OCI-LY7 (cell line): ENCODE measurements around the gene HNRNPA1L2. TPM values are rescaled to one million over a fixed set of nuclear protein-coding genes. Genes with fewer than 3 reads are reported as not detected.
"Not testable (repeated sequence)": the region's sequence is repeated elsewhere in the genome, so short reads cannot be mapped to it uniquely, and the experiment has no call there.

Experiments used
- BruUV-seq: library from RNA; stranded (reverse); fragments of 400-500 nt; replicated peaks from 2 replicates; lab custom pipeline; 2021; lab: Mats Ljungman, UMichigan
- CTCF ChIA-PET: fragments of 300-600 bp; sonication (Branson Sonifier 250); formaldehyde crosslinking; loops from one replicate; lab custom pipeline; 2022; ENCODE audit warnings: antibody characterized with exemption; ENCODE audit not compliant: unreplicated experiment; lab: Charles Lee
- POLR2A ChIA-PET: fragments of 300-600 bp; sonication (Branson Sonifier 250); formaldehyde crosslinking; loops from one replicate; lab custom pipeline; 2022; ENCODE audit warnings: antibody characterized with exemption; lab: Charles Lee
- DNase-seq: peaks from one replicate; pipeline ENCODE4 v3.0.0-alpha.2; 2015; ENCODE audit warnings: low spot score
- H2AFZ ChIP-seq: fragments of 200-600 bp; sonication (generic), shearing (Covaris generic); 2 replicates; pipeline ENCODE4 v1.6.1; 2014; ENCODE audit warnings: mild to moderate bottlenecking, antibody characterized with exemption, low read length, moderate library complexity
- H3K27ac ChIP-seq: fragments of 200-600 bp; sonication (generic); 2 replicates; pipeline ENCODE4 v1.5.1; 2014; ENCODE audit warnings: mixed run types, low read depth, mild to moderate bottlenecking, moderate library complexity, low read length, inconsistent platforms; ENCODE audit not compliant: poor library complexity, severe bottlenecking
- H3K36me3 ChIP-seq: fragments of 200-600 bp; sonication (generic); 2 replicates; pipeline ENCODE4 v1.6.1; 2014; ENCODE audit warnings: mild to moderate bottlenecking, antibody characterized with exemption, low read length, moderate library complexity, mixed read lengths; ENCODE audit not compliant: insufficient read depth
- H3K4me1 ChIP-seq: fragments of 200-600 bp; sonication (generic); 2 replicates; pipeline ENCODE4 v1.5.1; 2014; ENCODE audit warnings: mild to moderate bottlenecking, low read length; ENCODE audit not compliant: insufficient read depth, poor library complexity, severe bottlenecking
- H3K4me2 ChIP-seq: fragments of 200-600 bp; sonication (generic); 2 replicates; pipeline ENCODE4 v1.6.1; 2014; ENCODE audit warnings: mild to moderate bottlenecking, low read length
- H3K4me3 ChIP-seq: fragments of 200-600 bp; sonication (generic); 2 replicates; pipeline ENCODE4 v1.5.1; 2014; ENCODE audit warnings: mild to moderate bottlenecking, low read depth, low read length; ENCODE audit not compliant: poor library complexity, severe bottlenecking
- H3K79me2 ChIP-seq: fragments of 200-600 bp; sonication (generic); 2 replicates; pipeline ENCODE4 v1.6.1; 2016; ENCODE audit warnings: low read depth, mild to moderate bottlenecking, low read length, moderate library complexity, mixed read lengths; ENCODE audit not compliant: insufficient read depth
- H3K9me2 ChIP-seq: fragments of 200-600 bp; sonication (generic); 2 replicates; pipeline ENCODE4 v1.6.1; 2016; ENCODE audit warnings: mild to moderate bottlenecking, low read length, mixed read lengths; ENCODE audit not compliant: insufficient read depth
- H3K9me3 ChIP-seq: fragments of 200-600 bp; sonication (generic); 2 replicates; pipeline ENCODE4 v1.6.1; 2014; ENCODE audit warnings: mild to moderate bottlenecking, mixed run types, low read length, mixed read lengths
- H4K20me1 ChIP-seq: fragments of 200-600 bp; sonication (generic); 2 replicates; pipeline ENCODE4 v1.6.1; 2014; ENCODE audit warnings: mild to moderate bottlenecking, antibody characterized with exemption, low read length, moderate library complexity, mixed read lengths; ENCODE audit not compliant: insufficient read depth
- EZH2phosphoT487 ChIP-seq: fragments of 200-600 bp; sonication (generic); IDR thresholded peaks from 2 replicates; pipeline ENCODE4 v1.6.1; 2018; ENCODE audit warnings: low read depth, borderline replicate concordance, mild to moderate bottlenecking, mixed run types, antibody characterized with exemption, low read length, moderate library complexity, mixed read lengths
- intact Hi-C: fragments of 100-400 bp; cut with micrococcal nuclease; formaldehyde crosslinking; loops from one replicate; pipeline ENCODE4 v1.10.0; 2022; ENCODE audit not compliant: unreplicated experiment
- total RNA-seq, 2 experiments: library from RNA; depleted of rRNA in 1 of 2; stranded (reverse); fragments of >200 nt in 1 of 2; shearing (Covaris generic) in 1 of 2; gene quantifications; 2 replicates each; pipeline ENCODE4 v1.2.3, GENCODE V29; 2014 to 2022
- TF ChIP-seq, protein P1 (sequence below): fragments of 200-600 bp; sonication (generic); conservative IDR thresholded peaks from 2 replicates; pipeline ENCODE4 v1.5.1; 2014; ENCODE audit warnings: mild to moderate bottlenecking, antibody characterized with exemption, low read length, moderate library complexity, mixed read lengths

HNRNPA1L2 gene
- total RNA-seq, 2 experiments from 2014 or later = 4.7 to 13.1 TPM

DNA sequence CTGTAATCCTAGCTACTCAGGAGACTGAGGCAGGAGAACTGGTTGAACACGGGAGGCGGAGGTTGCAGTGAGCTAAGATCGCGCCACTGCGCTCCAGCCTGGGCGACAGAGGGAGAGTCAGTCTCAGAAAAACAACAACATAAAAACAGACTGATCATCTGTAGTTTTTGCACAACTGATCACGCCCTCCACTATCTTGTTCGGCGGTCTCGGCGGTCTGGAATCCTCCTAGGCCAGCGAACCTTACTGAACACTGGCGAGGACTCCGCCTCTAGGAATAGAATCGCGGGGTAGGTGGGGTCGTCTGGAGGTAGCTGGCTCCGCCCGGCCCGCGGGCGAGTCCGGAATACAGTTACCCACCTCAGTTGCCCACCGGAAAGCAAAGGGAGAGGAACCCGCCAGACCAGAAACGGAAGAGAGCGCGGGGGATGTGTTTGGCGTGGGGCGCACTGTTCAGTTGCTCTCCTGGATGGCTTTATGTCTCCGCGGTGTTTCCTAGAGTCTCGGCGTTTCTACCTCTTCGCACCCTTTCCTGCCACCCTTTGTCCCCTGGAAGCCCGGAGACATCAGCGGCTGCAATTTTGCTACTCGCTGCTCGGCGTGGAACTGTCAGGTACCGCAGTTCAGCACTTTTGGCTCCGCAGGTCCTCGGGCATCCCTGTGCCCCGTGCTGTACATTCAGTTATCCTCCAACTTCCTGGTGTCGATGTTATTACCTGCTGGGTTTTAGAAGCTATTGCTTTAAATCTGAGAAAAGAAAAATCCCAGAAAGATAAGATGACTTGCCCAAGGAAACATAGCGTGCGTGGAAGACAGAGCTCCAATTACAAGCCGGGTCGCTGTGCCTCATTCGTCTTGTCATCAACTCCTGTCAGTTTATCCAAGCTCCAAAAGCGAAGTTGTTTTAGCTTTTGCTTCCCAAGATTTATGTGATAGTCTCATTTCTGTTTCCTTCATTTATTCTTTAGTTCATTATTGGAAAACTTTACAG lies 24.9 kb upstream of the HNRNPA1L2 start:
- intact Hi-C loops = loop anchor here (1.0 to 10.0 kb wide), 3 partner anchors 35 to 537 kb away; partner anchors contain the start of genes SUGT1 and VPS36
- peak overlapping the region; percentile 76 for H3K4me3 ChIP-seq
- TSS peak; percentile 83 for BruUV-seq
- no peak for TF ChIP-seq EZH2phosphoT487
- TF ChIP-seq, protein P1, sequence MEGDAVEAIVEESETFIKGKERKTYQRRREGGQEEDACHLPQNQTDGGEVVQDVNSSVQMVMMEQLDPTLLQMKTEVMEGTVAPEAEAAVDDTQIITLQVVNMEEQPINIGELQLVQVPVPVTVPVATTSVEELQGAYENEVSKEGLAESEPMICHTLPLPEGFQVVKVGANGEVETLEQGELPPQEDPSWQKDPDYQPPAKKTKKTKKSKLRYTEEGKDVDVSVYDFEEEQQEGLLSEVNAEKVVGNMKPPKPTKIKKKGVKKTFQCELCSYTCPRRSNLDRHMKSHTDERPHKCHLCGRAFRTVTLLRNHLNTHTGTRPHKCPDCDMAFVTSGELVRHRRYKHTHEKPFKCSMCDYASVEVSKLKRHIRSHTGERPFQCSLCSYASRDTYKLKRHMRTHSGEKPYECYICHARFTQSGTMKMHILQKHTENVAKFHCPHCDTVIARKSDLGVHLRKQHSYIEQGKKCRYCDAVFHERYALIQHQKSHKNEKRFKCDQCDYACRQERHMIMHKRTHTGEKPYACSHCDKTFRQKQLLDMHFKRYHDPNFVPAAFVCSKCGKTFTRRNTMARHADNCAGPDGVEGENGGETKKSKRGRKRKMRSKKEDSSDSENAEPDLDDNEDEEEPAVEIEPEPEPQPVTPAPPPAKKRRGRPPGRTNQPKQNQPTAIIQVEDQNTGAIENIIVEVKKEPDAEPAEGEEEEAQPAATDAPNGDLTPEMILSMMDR = no peak
- H2AFZ ChIP-seq = peak overlapping the region; percentile 82
- ChIA-PET CTCF (interaction anchor here (0.9 kb wide), 1 partner anchor 36 kb away, joined by 3 read pairs; the partner anchor contains the start of gene SUGT1), POLR2A (interaction anchor here (0.7 to 2.7 kb wide), 11 partner anchors 9 to 233 kb away, joined by 3 to 46 read pairs (median 4); partner anchors contain the start of genes CKAP2 and SUGT1)
- no peaks in the 10 kb centered on the region for H3K9me3 ChIP-seq
- H3K4me2 ChIP-seq = peak overlapping the region; percentile 80
- H3K4me1 ChIP-seq = peaks cover 25% of the 10 kb centered on the region
- peak overlapping the region; percentile 45 for H3K27ac ChIP-seq
- H3K9me2 ChIP-seq = no peaks in the 10 kb centered on the region
- peaks cover 15% of the 10 kb centered on the region for H3K36me3 ChIP-seq
- H4K20me1 ChIP-seq = peaks cover 8% of the 10 kb centered on the region; the same call in 1 of the 2 replicates
- peak; percentile 90 for DNase-seq
- peaks cover 44% of the 10 kb centered on the region for H3K79me2 ChIP-seq

- BruUV-seq = TSS peak; percentile 12
- not testable (repeated sequence) for H3K9me3 ChIP-seq, H3K4me2 ChIP-seq
Observed at GRCh38 chr13:52631083-52631690, 11.0 kb upstream of the HNRNPA1L2 start.

DNA sequence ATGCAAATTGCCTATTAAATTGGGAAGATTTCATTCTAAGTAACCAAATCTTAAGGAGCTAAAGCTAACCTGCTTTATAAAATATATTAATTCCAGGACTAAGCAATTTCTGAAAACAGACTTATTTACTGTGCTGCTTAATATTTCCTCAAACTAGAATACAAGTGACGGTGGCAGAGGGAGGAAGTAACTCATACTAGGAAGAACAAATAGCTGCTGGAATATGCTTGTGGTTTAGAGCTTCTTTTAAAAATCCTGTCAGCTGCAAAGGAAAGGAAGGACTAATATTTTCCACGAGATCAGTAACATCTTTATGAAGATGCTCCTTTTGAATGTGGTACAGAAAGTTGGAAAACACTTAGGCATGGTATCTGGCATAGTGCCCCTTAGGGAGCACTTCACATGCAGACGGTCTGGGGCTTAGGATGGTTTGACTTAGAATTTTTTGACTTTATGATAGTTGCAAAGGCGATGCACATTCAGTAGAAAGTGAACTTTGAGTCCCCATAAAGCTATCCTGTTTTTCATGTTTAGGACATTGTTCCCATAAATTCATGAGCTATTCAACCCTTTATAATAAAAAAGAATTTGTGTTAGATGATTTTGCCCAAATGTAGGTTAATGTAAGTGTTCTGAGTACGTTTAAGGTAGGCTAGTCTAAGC lies 3.4 kb upstream of the HNRNPA1L2 start:
- POLR2A ChIA-PET = interaction anchor here (0.6 to 2.0 kb wide), 8 partner anchors 12 to 183 kb away, joined by 3 to 9 read pairs (median 5); partner anchors contain the start of gene SUGT1
- CTCF ChIA-PET = no interaction called here
- no TSS peak for BruUV-seq

More at GRCh38 chr13:52631083-52631690, 11.0 kb upstream of the HNRNPA1L2 start:
- CTCF ChIA-PET, H4K20me1 ChIP-seq, POLR2A ChIA-PET, H3K27ac ChIP-seq, intact Hi-C loops, H2AFZ ChIP-seq, H3K9me2 ChIP-seq, H3K4me1 ChIP-seq, DNase-seq, H3K4me3 ChIP-seq, H3K79me2 ChIP-seq: not testable (repeated sequence)
- peaks cover 71% of the 10 kb centered on the region for H3K36me3 ChIP-seq

More for the DNA sequence above, 3.4 kb upstream of the HNRNPA1L2 start:
- no peak overlapping the region for H3K27ac ChIP-seq
- intact Hi-C loops = no loop called here
- no peaks in the 10 kb centered on the region for H3K79me2 ChIP-seq
- no peak overlapping the region for H3K4me2 ChIP-seq
- H3K4me3 ChIP-seq = no peak overlapping the region
- no peaks in the 10 kb centered on the region for H4K20me1 ChIP-seq
- no peaks in the 10 kb centered on the region for H3K9me3 ChIP-seq
- H3K36me3 ChIP-seq = peaks cover 62% of the 10 kb centered on the region
- no peaks in the 10 kb centered on the region for H3K4me1 ChIP-seq
- no peak overlapping the region for H2AFZ ChIP-seq
- TF ChIP-seq, protein P1 = no peak
- no peak for TF ChIP-seq EZH2phosphoT487
- DNase-seq = no peak
- H3K9me2 ChIP-seq = no peaks in the 10 kb centered on the region
